Measurements from ENCODE around the gene KLHL5. TPM values are rescaled to one million over a fixed set of nuclear protein-coding genes. Genes with fewer than 3 reads are reported as not detected.

Gene KLHL5
- polyA plus RNA-seq, 2 of the 4 experiments (the other 2 are of a cell fraction): 62.4 to 108 TPM

- Histone ChIP-seq H3K9me3 (no peaks in the 10 kb centered on the region), H3K4me1 (peaks cover 3% of the 10 kb centered on the region; the same call in 1 of the 3 replicates), H3K27ac (no peak overlapping the region), H3K4me2 (no peak overlapping the region), H3K4me3 (no peak overlapping the region)
- no peak for FAIRE-seq
- peak in 1 of 2 experiments; percentile 33 for DNase-seq (ENCODE audit: low read depth in 1 of 2, low spot score in 1 of 2)
- ChIA-PET POLR2A (no interaction called here), CTCF (no interaction called here)
- WGBS (ENCODE audit: missing lambda C conversion rate): 86% methylated on average over 6 of the region's 6 CpGs
- TF ChIP-seq RAD21 (conservative IDR thresholded peaks at IDR 0.05 in 1 of 2, IDR thresholded peaks at IDR 0.05 in 1 of 2) (peak in 1 of 2 experiments; percentile 11; a peak in 1 of 5 replicates), TP53 (CRISPR knock-in tag; IDR thresholded peaks at IDR 0.05) (no peak)
- ATAC-seq: peak in 1 of 2 experiments; percentile 70; a peak in 3 of 6 replicates
Observed at GRCh38 chr4:39103291-39103690, 41.3 kb downstream of the KLHL5 start.

- TF ChIP-seq EHF (CRISPR knock-in tag; IDR thresholded peaks at IDR 0.05) (no peak), EHMT2 (IDR thresholded peaks at IDR 0.05; ENCODE audit: low read depth) (no peak), ZC3H11A (IDR thresholded peaks at IDR 0.05) (no peak), RAD21 (conservative IDR thresholded peaks at IDR 0.05 in 1 of 2, IDR thresholded peaks at IDR 0.05 in 1 of 2) (no peak), POLR2A (IDR thresholded peaks at IDR 0.05; ENCODE audit: low read length) (no peak), CHD4 (IDR thresholded peaks at IDR 0.05; ENCODE audit: borderline replicate concordance) (no peak), NFE2L2 (conservative IDR thresholded peaks at IDR 0.05; ENCODE audit: low read length) (no peak), CBX8 (IDR thresholded peaks at IDR 0.05) (no peak), RFX5 (IDR thresholded peaks at IDR 0.05) (no peak), HOXA7 (CRISPR knock-in tag; IDR thresholded peaks at IDR 0.05) (no peak)
- TF ChIP-seq, protein P1, sequence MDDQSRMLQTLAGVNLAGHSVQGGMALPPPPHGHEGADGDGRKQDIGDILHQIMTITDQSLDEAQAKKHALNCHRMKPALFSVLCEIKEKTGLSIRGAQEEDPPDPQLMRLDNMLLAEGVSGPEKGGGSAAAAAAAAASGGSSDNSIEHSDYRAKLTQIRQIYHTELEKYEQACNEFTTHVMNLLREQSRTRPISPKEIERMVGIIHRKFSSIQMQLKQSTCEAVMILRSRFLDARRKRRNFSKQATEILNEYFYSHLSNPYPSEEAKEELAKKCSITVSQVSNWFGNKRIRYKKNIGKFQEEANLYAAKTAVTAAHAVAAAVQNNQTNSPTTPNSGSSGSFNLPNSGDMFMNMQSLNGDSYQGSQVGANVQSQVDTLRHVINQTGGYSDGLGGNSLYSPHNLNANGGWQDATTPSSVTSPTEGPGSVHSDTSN (IDR thresholded peaks at IDR 0.05): no peak
- Histone ChIP-seq H3K4me1 (peaks cover 3% of the 10 kb centered on the region; the same call in 1 of the 3 replicates), H3K27ac (no peak overlapping the region), H3K4me3 (no peak overlapping the region), H3K9me3 (no peaks in the 10 kb centered on the region), H3K4me2 (no peak overlapping the region)
- POLR2A ChIA-PET: no interaction called here
- DNase-seq (ENCODE audit: low read depth in 1 of 2, low spot score in 1 of 2) (no peak), ATAC-seq (no peak), FAIRE-seq (no peak)
- CTCF ChIA-PET: interaction anchor here (0.8 kb wide), 1 partner anchor 201 kb away, joined by 6 read pairs; no protein-coding TSS in a partner anchor
- 82% methylated on average over 2 of the region's 2 CpGs for WGBS (ENCODE audit: missing lambda C conversion rate)
Observed at GRCh38 chr4:39104255-39104654, 42.2 kb downstream of the KLHL5 start.

DNA sequence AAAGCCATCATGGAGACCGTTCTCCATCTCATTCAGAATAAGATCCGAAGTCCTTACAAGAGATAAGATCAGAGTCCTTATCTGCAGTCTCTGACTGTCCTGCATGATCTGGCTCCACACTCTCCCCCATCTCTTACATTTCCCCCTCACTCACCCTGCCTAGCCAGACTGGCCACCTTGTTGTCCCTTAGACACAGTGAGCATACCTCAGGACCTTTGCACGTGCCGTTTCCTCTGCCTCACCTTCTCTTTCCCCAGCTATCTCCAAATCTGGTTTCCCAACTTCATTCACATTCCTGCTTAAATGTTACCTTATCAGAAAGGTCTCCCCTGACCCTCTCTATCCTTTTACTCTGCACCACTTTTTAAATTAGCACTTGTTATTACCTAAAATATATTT, 44.0 kb downstream of the KLHL5 start:
- ATAC-seq (no peak), DNase-seq (ENCODE audit: low read depth in 1 of 2, low spot score in 1 of 2) (no peak), FAIRE-seq (no peak)
- no peak for TF ChIP-seq NR3C1 (IDR thresholded peaks at IDR 0.05)
- no peak for TF ChIP-seq HEYL (CRISPR knock-in tag; IDR thresholded peaks at IDR 0.05)
- no peak for TF ChIP-seq EP300 (IDR thresholded peaks at IDR 0.05)
- no peak for TF ChIP-seq ZC3H11A (IDR thresholded peaks at IDR 0.05)
- no peak for TF ChIP-seq SMC3 (IDR thresholded peaks at IDR 0.05)
- no peak for TF ChIP-seq TP53 (CRISPR knock-in tag; IDR thresholded peaks at IDR 0.05)
- TF ChIP-seq USF2 (IDR thresholded peaks at IDR 0.05): no peak
- TF ChIP-seq GATA3 (IDR thresholded peaks at IDR 0.05; ENCODE audit: borderline replicate concordance): no peak
- TF ChIP-seq HDAC2 (IDR thresholded peaks at IDR 0.05): no peak
- TF ChIP-seq RCOR1 (IDR thresholded peaks at IDR 0.05; ENCODE audit: low read depth, low read length): no peak
- no peak overlapping the region for H3K4me2 ChIP-seq
- CTCF ChIA-PET: no interaction called here
- no peak overlapping the region for H3K4me3 ChIP-seq
- H3K4me1 ChIP-seq: peaks cover 3% of the 10 kb centered on the region; the same call in 1 of the 3 replicates
- POLR2A ChIA-PET: no interaction called here
- 99% methylated on average over 4 of the region's 4 CpGs for WGBS (ENCODE audit: missing lambda C conversion rate)
- H3K9me3 ChIP-seq: no peaks in the 10 kb centered on the region
- no peak overlapping the region for H3K27ac ChIP-seq

- WGBS (ENCODE audit: missing lambda C conversion rate): 100% methylated on average over 2 of the region's 2 CpGs
- no peak for ATAC-seq
- CTCF ChIA-PET: no interaction called here
Observed at GRCh38 chr4:39114436-39114835, 52.4 kb downstream of the KLHL5 start.

More at GRCh38 chr4:39114436-39114835, 52.4 kb downstream of the KLHL5 start:
- DNase-seq (ENCODE audit: low read depth in 1 of 2, low spot score in 1 of 2) (no peak), FAIRE-seq (no peak)
- TF ChIP-seq CHD4 (IDR thresholded peaks at IDR 0.05; ENCODE audit: borderline replicate concordance) (no peak), NFE2L2 (conservative IDR thresholded peaks at IDR 0.05; ENCODE audit: low read length) (no peak), RFX5 (IDR thresholded peaks at IDR 0.05) (no peak), TP53 (CRISPR knock-in tag; IDR thresholded peaks at IDR 0.05) (no peak)
- TF ChIP-seq, protein P2, sequence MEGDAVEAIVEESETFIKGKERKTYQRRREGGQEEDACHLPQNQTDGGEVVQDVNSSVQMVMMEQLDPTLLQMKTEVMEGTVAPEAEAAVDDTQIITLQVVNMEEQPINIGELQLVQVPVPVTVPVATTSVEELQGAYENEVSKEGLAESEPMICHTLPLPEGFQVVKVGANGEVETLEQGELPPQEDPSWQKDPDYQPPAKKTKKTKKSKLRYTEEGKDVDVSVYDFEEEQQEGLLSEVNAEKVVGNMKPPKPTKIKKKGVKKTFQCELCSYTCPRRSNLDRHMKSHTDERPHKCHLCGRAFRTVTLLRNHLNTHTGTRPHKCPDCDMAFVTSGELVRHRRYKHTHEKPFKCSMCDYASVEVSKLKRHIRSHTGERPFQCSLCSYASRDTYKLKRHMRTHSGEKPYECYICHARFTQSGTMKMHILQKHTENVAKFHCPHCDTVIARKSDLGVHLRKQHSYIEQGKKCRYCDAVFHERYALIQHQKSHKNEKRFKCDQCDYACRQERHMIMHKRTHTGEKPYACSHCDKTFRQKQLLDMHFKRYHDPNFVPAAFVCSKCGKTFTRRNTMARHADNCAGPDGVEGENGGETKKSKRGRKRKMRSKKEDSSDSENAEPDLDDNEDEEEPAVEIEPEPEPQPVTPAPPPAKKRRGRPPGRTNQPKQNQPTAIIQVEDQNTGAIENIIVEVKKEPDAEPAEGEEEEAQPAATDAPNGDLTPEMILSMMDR (IDR thresholded peaks at IDR 0.05): no peak
- TF ChIP-seq, protein P3, sequence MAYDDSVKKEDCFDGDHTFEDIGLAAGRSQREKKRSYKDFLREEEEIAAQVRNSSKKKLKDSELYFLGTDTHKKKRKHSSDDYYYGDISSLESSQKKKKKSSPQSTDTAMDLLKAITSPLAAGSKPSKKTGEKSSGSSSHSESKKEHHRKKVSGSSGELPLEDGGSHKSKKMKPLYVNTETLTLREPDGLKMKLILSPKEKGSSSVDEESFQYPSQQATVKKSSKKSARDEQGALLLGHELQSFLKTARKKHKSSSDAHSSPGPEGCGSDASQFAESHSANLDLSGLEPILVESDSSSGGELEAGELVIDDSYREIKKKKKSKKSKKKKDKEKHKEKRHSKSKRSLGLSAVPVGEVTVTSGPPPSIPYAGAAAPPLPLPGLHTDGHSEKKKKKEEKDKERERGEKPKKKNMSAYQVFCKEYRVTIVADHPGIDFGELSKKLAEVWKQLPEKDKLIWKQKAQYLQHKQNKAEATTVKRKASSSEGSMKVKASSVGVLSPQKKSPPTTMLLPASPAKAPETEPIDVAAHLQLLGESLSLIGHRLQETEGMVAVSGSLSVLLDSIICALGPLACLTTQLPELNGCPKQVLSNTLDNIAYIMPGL (CRISPR knock-in tag; IDR thresholded peaks at IDR 0.05; ENCODE audit: borderline replicate concordance): no peak
- POLR2A ChIA-PET: no interaction called here
- Histone ChIP-seq H3K9me3 (no peaks in the 10 kb centered on the region), H3K27ac (no peak overlapping the region), H3K4me2 (no peak overlapping the region), H3K4me3 (no peak overlapping the region), H3K4me1 (no peaks in the 10 kb centered on the region)

Measured in A549 (cell line).